Spleen (tissue), 7 donors: Measurements from ENCODE around the gene SEC16A.

Source experiments
- CTCF ChIP-seq, 11 experiments: fragments of 200-600 bp in 7 of 11; fragments of 450-650 bp in 4 of 11; sonication (generic) in 4 of 11; IDR thresholded peaks in 8 of 11; conservative IDR thresholded peaks in 3 of 11; 1 replicate in 7 of 11; 2 replicates in 4 of 11; pipeline versions ENCODE4 v1.4.0 to v1.8.0; 2016 to 2021; ENCODE audit warnings: antibody characterized with exemption in 11 of 11, inconsistent platforms in 4 of 11, mild to moderate bottlenecking in 1 of 11
- POLR2A ChIP-seq, 3 donors: fragments of 450-650 bp; IDR thresholded peaks; one replicate each; pipeline ENCODE4 v1.5.1; 2017; ENCODE audit warnings: antibody characterized with exemption in 3 of 3, mild to moderate bottlenecking in 1 of 3
- donor health status: DM: no; HTN: no; CAD: no; lungs with moderate emphysema.
- donor health status: DM: no; HTN: no; CAD: no.
- donor health status: DM: no; HTN: no; CAD: no.

GRCh38 chr9:136497916-136498695, 15.3 kb upstream of the SEC16A start:
- TF ChIP-seq CTCF (IDR thresholded peaks at IDR 0.05 in 8 of 11, conservative IDR thresholded peaks at IDR 0.05 in 3 of 11) = no peak
- no peak for TF ChIP-seq POLR2A (IDR thresholded peaks at IDR 0.05)
